ENCODE data around the gene ZNF254.

ZNF254 gene

GRCh38 chr19:24048261-24048660, 38.7 kb upstream of the ZNF254 start:
- H3K27ac ChIP-seq (ENCODE audit: low read length), result no peak overlapping the region
- H3K79me2 ChIP-seq (ENCODE audit: low read length), result no peaks in the 10 kb centered on the region
- no peak overlapping the region for H3K4me2 ChIP-seq (ENCODE audit: low read length)
- no peaks in the 10 kb centered on the region for H3K4me1 ChIP-seq (ENCODE audit: low read length)
- no peaks in the 10 kb centered on the region for H3K27me3 ChIP-seq (ENCODE audit: low read depth, low read length)
- H4K20me1 ChIP-seq (ENCODE audit: insufficient read depth, low read length), result no peaks in the 10 kb centered on the region
- no peaks in the 10 kb centered on the region for H3K9me3 ChIP-seq (ENCODE audit: insufficient read depth, low read length)
- no peak for TF ChIP-seq EZH2phosphoT487 (IDR thresholded peaks at IDR 0.05; ENCODE audit: low read depth)
- TF ChIP-seq CTCF (IDR thresholded peaks at IDR 0.05; ENCODE audit: low read depth, low read length), result no peak
- no peak overlapping the region for H3K9ac ChIP-seq (ENCODE audit: low read length)
- H3K4me3 ChIP-seq (ENCODE audit: low read length), result no peak overlapping the region
- H2AFZ ChIP-seq (ENCODE audit: low read depth, low read length), result no peak overlapping the region
- H3K36me3 ChIP-seq (replicated peaks; ENCODE audit: low read depth, low read length), result peaks cover 50% of the 10 kb centered on the region

GRCh38 chr19:24049537-24049936, 37.5 kb upstream of the ZNF254 start:
- no peaks in the 10 kb centered on the region for H3K4me1 ChIP-seq (ENCODE audit: low read length)
- no peak overlapping the region for H3K4me3 ChIP-seq (ENCODE audit: low read length)
- H4K20me1 ChIP-seq (ENCODE audit: insufficient read depth, low read length), result no peaks in the 10 kb centered on the region
- H3K36me3 ChIP-seq (replicated peaks; ENCODE audit: low read depth, low read length), result peaks cover 55% of the 10 kb centered on the region
- H3K9ac ChIP-seq (ENCODE audit: low read length), result no peak overlapping the region
- H3K79me2 ChIP-seq (ENCODE audit: low read length), result no peaks in the 10 kb centered on the region
- H3K9me3 ChIP-seq (ENCODE audit: insufficient read depth, low read length), result no peaks in the 10 kb centered on the region
- no peak for TF ChIP-seq CTCF (IDR thresholded peaks at IDR 0.05; ENCODE audit: low read depth, low read length)
- no peak for TF ChIP-seq EZH2phosphoT487 (IDR thresholded peaks at IDR 0.05; ENCODE audit: low read depth)
- H3K27me3 ChIP-seq (ENCODE audit: low read depth, low read length), result no peaks in the 10 kb centered on the region
- H2AFZ ChIP-seq (ENCODE audit: low read depth, low read length), result no peak overlapping the region
- H3K27ac ChIP-seq (ENCODE audit: low read length), result no peak overlapping the region
- no peak overlapping the region for H3K4me2 ChIP-seq (ENCODE audit: low read length)

GRCh38 chr19:24051516-24051915, 35.5 kb upstream of the ZNF254 start:
- Histone ChIP-seq H3K79me2 (ENCODE audit: low read length) (no peaks in the 10 kb centered on the region), H4K20me1 (ENCODE audit: insufficient read depth, low read length) (no peaks in the 10 kb centered on the region), H3K27ac (ENCODE audit: low read length) (no peak overlapping the region), H3K4me3 (ENCODE audit: low read length) (no peak overlapping the region), H3K4me2 (ENCODE audit: low read length) (no peak overlapping the region), H3K4me1 (ENCODE audit: low read length) (no peaks in the 10 kb centered on the region), H3K36me3 (replicated peaks; ENCODE audit: low read depth, low read length) (peaks cover 61% of the 10 kb centered on the region), H3K27me3 (ENCODE audit: low read depth, low read length) (no peaks in the 10 kb centered on the region), H3K9me3 (ENCODE audit: insufficient read depth, low read length) (no peaks in the 10 kb centered on the region), H3K9ac (ENCODE audit: low read length) (no peak overlapping the region), H2AFZ (ENCODE audit: low read depth, low read length) (no peak overlapping the region)
- no peak for TF ChIP-seq CTCF (IDR thresholded peaks at IDR 0.05; ENCODE audit: low read depth, low read length)
- no peak for TF ChIP-seq EZH2phosphoT487 (IDR thresholded peaks at IDR 0.05; ENCODE audit: low read depth)

GRCh38 chr19:24052811-24053210, 34.2 kb upstream of the ZNF254 start:
- Histone ChIP-seq H3K79me2 (ENCODE audit: low read length) (no peaks in the 10 kb centered on the region), H3K4me2 (ENCODE audit: low read length) (no peak overlapping the region), H3K4me1 (ENCODE audit: low read length) (no peaks in the 10 kb centered on the region), H3K27me3 (ENCODE audit: low read depth, low read length) (no peaks in the 10 kb centered on the region), H3K4me3 (ENCODE audit: low read length) (no peak overlapping the region), H3K36me3 (replicated peaks; ENCODE audit: low read depth, low read length) (peaks cover 58% of the 10 kb centered on the region), H3K27ac (ENCODE audit: low read length) (no peak overlapping the region), H3K9me3 (ENCODE audit: insufficient read depth, low read length) (no peaks in the 10 kb centered on the region), H2AFZ (ENCODE audit: low read depth, low read length) (no peak overlapping the region), H4K20me1 (ENCODE audit: insufficient read depth, low read length) (no peaks in the 10 kb centered on the region), H3K9ac (ENCODE audit: low read length) (no peak overlapping the region)
- TF ChIP-seq EZH2phosphoT487 (IDR thresholded peaks at IDR 0.05; ENCODE audit: low read depth) (no peak), CTCF (IDR thresholded peaks at IDR 0.05; ENCODE audit: low read depth, low read length) (no peak)

Data from OCI-LY3 (cell line).